ENCODE measurements around the gene CAPN2.
A peak's percentile ranks its signal among the peaks of the same experiment; 100 is the strongest.

CAPN2 gene

DNA sequence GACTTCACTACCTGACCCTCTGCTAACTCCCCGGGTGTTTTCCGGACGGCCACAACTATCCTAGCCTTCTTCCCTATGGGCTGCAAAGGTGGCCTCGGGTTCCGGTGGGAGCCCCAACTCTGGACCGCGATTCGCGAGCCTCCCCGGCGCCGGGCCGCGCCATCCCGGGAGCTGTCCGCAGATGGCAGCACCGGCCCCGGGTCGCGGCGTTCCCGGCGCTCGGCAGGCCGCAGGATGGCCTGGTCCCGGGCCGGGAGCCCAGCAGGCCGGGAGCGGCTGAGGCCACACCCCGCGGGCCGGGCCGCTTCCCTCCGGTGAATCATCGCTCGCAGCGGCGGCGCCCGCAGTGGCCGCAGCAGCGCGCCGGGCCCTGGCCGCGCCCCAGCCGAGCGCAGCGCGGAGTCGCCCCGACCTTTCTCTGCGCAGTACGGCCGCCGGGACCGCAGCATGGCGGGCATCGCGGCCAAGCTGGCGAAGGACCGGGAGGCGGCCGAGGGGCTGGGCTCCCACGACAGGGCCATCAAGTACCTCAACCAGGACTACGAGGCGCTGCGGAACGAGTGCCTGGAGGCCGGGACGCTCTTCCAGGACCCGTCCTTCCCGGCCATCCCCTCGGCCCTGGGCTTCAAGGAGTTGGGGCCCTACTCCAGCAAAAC lies at the start of gene CAPN2:
Gene CAPN2 (plus strand): TSS at position 346 of the 656 bp plus-strand sequence. CDS start 102 bp downstream, at position 448.
- peak; percentile 81 for DNase-seq (ENCODE audit: low read depth)

DNA sequence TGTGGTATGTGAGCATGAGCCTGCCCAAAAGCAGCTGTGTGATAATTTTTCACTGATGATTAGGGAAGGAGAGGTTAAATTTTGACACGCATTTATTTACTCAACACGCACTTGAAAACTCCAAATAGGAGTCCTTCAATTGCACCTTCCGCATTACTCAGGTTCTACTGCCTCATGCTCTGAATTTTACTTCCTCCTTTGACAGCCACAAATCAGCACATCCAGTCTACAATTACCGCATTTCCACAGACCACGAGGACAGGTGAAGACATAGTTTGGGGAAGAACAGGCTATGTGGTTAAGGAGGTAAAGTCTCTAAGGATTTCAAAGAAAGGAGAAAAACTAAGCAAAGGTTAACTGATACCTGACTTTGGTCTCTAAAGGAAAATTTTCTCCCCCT lies 49.4 kb upstream of the CAPN2 start:
- DNase-seq (ENCODE audit: low read depth) = no peak

DNA sequence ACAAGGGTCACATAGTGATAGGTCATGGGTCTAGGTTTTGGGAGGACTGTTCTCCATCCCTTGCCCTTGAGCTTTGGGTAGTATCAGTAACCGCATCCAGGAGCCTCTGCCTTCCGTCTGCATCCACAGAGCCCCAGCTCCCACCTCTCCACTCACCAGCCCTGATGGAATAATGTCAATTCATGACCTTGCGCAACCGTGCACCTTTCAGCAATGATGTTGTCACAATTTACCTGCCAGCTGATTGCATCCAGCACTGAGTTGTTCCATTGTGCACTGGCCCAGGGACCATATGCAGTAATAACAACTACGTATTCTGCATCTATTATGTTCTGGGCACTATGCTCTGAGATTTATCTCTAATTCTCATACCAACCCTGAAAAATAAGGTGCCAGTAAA lies 48.2 kb upstream of the CAPN2 start:
- no peak for DNase-seq (ENCODE audit: low read depth)

DNA sequence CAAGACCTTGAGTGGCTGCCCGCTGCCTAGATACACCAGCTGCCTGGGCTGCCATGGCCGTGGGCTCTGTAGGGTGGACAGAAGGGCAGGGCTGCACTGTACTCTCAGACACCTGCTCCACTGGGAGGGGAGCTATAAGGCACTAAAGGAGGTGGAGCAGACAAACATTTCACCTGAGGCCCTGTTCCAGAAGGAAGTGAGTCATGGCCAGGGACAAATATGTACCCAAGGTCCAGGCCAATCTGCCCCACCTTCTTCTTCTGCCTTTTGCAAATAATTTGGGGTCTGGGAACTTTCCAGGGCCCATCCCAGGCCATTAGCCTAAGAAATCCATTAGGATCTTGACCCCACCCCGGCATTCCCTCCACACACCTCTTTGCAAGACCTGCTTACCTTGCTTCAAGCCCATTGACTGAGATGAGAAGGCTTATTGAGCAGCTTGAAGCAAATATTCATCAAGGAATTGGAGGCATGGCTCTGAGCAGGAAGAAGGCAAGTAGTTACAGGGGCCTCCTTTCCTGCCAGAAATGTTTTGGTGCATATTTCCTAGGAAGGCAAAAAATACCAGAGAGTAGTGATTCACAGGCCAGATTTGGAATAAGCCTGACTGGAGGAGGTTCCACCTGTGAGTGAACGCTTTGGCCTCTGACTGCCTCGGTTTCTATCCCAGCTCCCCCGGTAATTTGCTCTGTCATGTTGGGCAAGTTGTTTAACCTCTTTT lies 46.6 kb upstream of the CAPN2 start, which contains the start of gene CAPN8:
Gene CAPN8 (minus strand): TSS at position 110 of the 721 bp plus-strand sequence. CDS start 55 bp downstream, at position 55.
- DNase-seq (ENCODE audit: low read depth) = no peak

DNA sequence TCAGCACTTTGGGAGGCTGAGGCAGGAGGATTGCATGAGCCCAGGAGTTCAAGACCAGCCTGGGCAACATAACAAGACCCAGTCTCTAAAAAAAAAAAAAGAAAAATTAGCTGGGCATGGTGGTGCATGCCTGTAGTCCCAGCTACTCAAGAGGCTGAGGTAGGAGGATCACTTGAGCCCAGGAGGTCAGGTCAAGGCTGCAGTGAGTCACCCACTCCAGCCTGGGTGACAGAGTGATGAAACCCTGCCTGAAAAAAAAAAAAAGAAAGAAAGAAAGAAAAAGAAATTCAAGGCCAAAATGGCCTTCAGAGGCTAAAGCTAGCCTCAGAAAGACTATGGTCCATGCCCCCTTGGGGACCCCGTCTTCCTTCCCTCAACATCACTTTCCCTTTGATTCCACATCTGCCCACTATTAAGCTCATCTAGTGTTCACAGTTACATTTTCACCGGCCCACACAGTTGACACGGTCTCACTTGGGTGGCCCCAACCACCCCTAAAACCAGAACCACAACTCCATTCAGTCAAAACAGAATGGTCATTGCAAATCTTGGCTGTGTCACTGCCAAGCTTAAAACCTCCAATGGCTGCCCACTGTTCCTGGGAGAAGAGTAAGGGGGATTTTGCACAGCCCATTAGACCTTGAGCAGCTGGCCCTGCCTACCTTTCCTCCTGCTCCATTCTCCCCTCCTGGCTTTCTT lies 44.7 kb upstream of the CAPN2 start:
- DNase-seq (ENCODE audit: low read depth) = peak; percentile 6

DNA sequence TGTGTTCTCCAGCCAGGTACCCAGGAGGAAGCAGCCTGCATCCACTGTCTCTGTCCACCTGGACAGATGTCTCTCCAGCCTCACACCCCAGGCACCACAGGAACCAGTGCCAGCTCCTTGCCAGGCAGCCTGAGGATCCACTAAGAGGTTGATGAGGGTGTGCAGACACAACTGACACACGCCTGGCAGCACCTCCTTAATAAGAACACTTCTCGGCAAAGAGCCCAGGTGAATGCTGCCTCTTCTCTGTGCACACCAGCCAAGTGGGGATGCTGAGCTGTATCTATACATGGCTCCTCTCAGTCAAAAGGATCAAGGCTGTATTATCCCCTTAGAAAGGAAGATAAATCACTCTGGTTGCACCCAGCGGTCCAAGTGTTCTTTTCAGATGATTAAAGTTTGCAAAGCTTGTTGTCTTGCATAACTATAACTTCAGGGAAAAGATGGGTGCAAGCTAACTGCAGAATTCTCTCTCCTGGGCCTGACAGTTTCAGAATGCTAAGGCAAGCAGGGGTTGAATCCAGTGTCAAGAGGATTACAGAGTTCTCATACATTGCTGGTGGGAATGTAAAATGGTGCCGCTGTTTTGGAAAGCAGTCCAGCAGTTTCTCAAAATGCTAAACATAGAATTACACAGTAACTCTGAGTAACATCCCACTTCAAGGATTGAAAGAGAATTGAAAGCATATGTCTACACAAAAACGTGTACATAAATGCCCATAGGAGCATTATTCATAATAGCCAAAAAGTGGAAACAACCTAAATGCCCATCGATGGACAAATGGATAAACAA lies 43.1 kb upstream of the CAPN2 start:
- no peak for DNase-seq (ENCODE audit: low read depth)

DNA sequence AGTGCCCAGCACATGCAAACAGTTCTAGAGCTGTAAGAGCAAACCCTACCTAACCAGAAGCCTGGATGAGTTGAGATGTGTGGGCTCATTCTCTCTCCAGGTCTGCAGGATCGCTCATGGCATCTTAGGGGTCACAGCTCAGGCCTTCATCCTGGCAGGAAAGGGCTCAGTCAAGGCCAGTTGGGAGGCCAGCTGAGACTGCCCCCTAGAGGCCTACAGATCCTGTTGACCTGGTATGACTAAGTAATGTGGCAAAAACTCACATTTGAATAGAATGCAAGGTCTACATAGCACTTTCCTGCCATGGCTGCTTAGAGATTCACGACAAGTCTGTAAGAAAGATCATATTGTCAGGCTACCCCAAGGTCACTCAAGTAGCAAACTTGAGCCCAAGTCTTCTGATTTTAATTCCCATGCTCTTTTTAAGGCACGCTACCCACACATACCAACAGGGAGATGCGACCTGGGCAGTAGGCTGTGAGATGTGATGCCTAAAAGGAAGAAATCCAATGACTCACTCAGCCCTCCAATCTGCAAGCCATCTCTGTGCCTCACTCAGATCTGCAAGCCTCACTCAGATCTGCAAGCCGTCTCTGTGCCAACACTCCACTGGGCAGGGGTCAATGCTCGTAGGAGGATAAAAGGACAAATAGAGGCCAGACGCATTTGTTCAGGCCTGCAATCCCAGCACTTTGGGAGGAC lies 41.7 kb upstream of the CAPN2 start:
- DNase-seq (ENCODE audit: low read depth) = peak; percentile 20

DNA sequence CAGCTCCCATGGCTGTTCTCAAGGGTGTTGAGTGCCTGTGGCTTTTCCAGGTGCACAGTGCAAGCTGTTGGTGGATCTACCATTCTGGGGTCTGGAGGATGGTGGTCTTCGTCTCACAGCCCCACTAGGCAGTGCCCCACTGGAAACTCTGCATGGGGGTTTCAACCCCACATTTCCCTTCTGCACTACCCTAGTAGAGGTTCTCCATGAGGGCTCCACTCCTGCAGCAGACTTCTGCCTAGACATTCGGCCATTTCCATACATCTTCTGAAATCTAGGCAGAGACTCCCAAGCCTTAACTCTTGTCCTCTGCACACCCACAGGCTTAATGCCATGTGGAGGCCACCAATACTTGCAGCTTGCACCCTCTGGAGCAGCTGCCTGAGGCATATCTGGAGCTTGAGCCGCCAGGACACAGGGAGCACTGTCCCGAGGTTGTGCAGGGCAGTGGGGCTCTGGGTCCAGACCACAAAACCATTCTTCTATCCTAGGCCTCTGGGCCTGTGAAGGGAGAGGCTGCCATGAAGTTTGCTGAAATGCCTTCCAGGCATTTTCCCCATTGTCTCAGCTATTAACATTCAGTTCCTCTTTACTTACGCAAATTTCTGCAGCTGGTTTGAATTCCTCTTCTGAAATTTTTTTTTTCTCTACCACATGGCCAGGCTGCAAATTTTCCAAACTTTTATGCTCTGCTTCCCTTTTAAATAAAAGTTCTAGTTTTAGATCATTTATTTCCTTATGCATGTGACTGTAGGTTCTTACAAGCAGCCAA lies 38.0 kb upstream of the CAPN2 start:
- no peak for DNase-seq (ENCODE audit: low read depth)

DNA sequence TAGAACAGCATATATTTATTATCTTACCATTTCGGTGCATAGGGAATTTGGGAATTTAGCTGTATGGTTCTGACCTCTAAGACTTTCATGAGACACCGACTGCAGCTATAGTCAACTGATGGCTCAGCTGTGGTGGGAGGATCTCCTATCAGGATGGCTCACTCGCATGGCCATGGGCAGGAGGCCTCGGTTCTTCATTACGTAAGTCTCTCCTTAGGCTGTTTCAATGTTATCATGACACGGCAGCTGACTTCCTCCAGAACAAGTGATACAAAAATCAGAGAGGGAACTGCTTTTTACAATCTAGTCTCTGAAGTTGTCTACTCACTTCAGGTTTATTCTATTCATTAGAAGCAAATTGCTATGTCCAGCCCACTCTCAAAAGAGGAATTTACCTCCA lies 33.5 kb upstream of the CAPN2 start:
- no peak for DNase-seq (ENCODE audit: low read depth)

DNA sequence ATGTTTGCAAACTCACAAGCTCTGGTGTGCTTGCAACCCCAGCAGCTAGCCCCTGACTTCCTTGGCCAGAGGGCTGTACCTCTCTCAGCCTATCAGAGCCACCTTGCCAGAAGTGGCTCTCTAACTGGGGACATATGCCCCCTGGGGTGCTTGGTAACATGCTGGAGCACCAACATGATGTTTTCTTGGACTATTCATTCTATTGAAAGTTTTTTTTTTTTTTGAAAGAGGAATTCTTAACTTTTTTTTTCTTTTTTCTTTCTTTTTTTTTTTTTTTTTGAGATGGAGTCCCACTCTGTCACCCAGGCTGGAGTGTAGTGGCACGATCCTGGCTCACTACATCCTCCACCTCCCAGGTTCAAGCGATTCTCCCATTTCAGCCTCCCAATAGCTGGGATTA lies 32.2 kb upstream of the CAPN2 start:
- DNase-seq (ENCODE audit: low read depth) = no peak

DNA sequence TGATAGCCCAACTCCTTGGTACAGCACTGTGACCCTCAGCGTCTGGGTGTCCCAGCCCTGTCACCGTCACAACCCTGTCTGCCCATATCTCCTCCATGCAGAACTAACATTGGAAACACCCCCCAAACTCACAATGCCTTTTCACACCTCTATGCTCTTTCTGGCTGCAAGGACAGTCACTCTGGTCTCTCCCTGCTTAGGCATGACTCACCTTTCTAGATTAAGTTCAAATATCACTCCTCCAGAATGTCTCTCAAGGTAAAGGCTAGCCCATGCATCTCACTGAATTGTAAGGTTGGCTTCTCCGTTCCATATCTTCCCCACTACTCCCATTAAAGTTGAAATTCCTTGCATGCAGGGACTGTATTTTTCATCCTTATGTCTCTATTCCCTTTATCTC lies 29.8 kb upstream of the CAPN2 start:
- DNase-seq (ENCODE audit: low read depth) = no peak

DNA sequence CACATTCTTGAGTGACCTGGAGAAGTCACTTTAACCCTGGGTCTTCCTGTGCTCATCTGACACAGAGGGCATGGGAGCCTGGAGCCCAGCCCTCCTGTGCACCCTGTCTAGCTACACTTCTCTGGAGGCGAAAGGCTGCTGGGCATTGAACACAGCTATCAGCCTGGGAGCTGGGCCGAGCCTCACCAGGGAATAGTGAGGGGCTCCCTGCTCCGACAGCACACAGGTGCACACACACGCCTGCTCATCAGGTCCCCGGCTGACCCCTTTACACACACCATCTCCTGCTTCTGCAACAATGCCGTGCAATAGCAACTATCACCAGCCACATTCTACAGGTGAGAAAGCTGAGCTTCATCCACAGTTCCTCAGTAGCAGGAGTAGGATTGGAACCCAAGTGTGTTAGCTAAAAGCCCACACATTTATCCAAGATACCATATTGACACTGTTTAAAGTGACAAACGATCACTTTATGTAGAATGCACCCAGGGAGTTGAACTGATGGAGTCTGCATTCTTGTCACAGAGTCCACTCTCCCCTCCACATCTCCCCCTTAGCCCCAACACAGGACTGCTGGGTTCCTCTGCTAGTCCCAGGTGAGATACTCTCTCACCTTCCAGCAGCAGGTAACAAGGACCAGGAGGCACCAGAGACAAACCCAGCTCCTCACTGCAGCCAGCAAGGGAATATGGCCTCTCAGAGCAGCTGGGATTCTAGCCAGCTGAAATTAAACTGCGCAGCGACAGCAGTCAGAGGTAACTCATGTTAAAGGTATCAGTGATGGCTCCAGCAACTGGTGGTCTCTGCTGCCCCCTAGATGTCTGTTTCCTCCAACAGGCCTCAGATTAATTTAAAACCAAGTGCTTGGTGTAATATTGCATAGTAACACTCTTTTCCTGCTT lies 28.5 kb upstream of the CAPN2 start:
- DNase-seq (ENCODE audit: low read depth) = no peak

DNA sequence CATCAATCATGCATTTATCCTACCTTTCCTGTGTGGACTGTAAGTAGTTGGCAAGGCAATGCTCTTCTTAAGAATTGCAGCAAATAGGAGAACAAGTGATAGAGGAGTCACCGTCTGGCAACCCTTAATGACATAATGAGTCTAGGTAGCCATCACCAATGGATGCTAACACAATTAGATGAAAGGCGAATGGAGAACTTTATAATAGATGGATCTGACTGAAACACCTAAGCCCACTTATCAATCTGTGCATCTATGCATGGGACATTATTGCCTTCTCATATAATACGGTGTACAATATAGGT lies 27.9 kb upstream of the CAPN2 start:
- no peak for DNase-seq (ENCODE audit: low read depth)

DNA sequence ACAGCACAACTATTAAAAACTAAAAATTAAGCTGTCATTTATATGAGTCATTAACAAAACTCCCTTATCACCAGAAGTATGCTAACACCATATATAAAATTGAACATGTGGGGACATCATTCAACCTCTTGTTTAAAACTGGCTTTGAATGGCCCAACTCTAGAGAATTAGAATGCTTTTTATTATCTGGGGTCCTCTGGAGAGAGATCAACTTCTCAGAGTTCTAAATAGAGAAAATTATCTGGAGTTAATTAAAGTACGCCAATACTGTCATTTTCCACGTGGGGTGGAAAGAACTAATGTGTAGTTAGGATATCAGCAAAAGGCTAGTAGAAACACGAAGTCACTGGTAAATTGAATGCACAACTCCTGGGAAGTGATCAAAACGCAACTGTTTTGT lies 21.2 kb upstream of the CAPN2 start:
- DNase-seq (ENCODE audit: low read depth) = no peak

DNA sequence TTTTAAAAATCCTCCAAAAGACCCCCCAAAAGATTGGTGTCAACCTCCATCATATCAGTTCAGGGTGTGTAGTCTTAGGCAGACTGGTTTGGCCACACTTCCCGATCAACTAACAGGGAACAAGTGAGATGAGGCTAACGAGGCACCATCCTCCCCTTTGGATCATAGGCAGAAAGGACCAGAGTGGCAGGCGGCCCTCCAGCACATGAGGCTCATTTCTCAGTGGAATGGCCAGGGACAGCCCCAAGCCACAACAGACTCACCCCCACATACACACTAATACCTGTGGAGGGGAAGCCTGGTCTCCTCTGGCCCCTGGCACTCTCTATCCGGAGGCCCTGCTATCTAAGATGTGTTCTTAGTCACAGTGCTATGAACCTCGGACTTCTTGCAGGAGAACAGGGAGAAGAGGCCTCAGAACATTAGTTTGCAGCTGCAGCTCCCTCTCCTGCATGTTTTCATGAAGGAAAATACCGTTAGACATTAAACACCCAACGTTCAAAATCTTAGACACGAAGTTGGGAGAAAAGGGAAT lies 17.3 kb upstream of the CAPN2 start:
- no peak for DNase-seq (ENCODE audit: low read depth)

DNA sequence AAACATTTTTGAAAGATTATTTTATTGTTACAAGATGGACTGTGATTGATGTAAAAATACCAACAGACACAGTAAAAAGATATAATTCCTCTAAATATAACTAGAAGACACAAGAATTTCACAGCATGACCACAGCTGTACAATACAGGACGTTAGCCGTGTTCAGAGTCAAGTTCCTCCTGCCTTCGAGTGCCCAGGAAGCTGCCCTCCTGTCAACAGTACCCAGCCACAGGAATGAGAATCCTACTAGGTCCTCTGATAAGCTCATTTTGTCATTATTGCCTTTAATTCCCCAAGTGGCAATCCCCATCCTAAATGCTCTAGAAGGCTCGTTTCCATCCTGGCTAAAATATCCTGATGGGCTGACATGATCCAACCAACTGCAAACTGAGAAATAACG lies 16.4 kb upstream of the CAPN2 start:
- no peak for DNase-seq (ENCODE audit: low read depth)

DNA sequence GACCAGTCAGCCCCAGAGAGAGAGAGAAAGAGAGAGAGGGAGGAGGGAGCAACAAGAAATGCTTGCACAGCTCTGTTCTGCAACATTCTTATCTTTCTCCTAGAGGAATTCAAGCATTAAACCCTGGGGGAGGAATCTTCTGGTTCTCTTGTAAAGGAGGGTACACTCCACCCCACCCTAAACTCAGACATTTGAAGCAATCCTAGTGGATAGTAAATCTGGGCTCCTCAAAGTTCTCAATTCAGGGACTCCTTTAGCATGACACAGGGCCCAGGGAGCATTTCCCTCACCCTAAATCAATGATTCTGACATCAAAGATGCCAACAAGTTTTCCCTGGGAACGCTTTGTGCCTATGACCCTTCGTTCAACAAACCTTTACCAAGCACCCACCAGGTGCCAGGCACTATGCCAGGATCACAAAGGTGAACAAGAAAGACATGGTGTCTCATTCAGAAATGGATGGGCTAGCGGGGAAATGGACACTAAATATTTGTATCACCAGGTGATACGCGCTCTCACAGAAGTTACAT lies 11.9 kb upstream of the CAPN2 start:
- DNase-seq (ENCODE audit: low read depth) = no peak

DNA sequence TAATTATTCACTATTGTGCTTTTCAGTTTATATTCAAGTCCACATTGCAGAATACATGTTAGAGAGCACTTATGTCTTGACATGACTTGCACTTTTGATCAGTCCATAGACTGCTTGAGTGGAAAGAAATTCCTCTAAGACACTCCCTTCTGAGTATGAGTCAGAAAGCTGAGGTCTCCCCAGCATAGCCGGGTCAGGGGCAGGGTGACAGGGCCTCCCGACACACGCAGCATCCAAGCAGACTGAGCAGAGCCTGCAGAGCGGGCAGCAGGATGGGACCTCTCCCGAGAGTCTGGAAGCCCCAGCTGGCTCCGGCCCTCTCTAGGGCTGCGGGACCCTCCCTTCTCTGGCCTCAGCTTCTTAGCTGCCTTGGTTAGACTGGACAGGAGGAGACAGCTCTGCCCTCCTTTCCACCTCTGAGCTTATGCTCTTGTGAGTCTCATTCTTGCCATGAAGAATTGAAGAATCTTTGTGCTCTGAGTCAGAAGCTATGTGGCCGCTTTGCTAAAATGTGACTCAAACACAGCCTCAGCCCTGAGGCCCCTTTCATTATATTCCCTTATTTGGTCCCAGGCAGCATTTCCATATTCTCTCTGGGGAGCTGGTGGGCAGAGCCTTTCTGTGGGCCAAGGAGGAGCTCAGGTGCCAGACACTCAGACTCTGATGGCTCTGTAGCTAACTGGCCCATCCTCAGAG lies 11.2 kb upstream of the CAPN2 start:
- DNase-seq (ENCODE audit: low read depth) = peak; percentile 97
